NCI-H2107 treated with DMSO at 0.1 percent for 48 hours (cell line): Measurements from ENCODE around the gene TFAP2A.

ENCODE experiments used
- DNase-seq: peaks from one replicate; lab custom pipeline; 2025; ENCODE audit not compliant: unreplicated experiment; lab: John Stamatoyannopoulos, UW

TFAP2A gene

DNA sequence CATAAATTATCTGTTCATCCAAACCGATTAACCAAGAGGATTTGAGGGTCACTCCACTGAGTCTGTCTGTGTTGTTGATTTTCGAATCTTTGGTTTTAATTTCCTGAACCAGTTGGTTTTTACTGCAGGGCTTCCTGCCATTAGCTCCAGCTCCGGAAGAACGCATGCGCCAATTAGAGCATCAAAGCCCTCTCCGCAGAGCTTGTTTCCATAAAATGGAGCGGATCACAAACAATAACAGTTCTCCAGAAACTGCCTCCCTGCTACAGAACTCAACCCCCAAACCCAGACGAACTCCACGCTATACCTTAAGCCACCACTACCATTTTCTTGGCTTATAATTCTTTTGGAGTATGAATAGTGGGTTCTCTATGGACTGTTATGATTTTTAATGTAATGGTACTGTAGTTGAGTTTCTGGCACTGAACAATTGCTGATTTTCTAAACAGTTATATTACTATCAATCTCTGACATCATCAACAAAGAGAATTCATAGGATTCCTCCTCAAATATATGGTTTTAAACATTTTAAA lies 13.8 kb downstream of the TFAP2A start:
- no peak for DNase-seq

- no peak for DNase-seq
Observed at GRCh38 chr6:10400330-10400729, 14.5 kb downstream of the TFAP2A start.

DNA sequence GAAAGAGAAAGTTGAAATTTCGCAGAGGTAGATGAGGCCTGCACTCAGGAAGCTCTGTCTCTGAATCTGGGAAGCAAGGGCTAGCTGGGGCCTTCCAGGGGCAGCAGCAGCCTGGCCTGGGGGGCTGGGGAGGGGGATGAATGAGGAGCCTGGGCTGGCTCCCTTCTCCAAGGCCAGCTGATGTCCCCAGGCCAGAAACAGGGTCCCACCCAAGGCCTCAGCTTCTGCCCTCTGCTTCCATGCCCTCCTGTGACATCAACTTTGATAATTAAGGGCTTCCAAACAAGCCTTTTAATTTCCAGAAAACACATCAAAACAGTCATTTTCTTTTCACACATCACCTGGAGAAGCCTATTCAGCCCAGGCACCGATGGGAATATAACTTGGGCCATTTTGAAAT lies 15.4 kb downstream of the TFAP2A start:
- no peak for DNase-seq

DNA sequence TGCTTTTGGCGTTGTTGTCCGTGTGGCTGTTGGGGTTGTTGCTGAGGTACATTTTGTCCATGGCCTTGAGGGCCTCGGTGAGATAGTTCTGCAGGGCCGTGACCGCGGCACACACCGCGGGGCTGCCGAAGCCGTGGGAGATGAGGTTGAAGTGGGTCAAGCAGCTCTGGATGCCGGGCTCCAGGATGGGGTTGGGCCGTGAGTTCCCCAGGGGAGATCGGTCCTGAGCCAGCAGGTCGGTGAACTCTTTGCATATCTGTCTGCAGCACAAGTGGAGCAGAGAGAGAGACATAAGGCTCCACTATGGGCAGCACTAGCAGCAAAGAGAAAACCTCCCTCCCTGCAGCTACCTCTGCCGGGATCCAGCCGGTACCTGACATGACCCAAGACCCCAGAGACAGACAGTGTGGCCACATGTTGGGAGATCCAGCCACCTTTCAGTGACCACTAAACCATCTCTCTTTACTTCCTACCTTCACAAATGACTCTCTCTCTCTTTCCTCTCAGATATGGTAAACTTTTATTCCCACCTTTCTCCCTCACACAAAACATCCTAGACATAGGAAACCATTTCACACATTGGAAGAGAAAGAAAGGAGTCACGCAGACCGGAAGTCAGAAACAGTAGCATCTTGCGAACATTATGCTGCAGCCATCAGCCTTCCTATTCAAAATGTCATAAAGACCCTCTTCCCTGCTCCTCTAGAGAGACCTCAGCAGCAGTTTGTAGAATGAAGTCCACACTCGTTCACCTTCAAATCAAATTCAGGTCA lies 16.2 kb downstream of the TFAP2A start:
- no peak for DNase-seq

GRCh38 chr6:10397756-10398445 lies 17.0 kb downstream of the TFAP2A start:
- DNase-seq, result no peak

DNA sequence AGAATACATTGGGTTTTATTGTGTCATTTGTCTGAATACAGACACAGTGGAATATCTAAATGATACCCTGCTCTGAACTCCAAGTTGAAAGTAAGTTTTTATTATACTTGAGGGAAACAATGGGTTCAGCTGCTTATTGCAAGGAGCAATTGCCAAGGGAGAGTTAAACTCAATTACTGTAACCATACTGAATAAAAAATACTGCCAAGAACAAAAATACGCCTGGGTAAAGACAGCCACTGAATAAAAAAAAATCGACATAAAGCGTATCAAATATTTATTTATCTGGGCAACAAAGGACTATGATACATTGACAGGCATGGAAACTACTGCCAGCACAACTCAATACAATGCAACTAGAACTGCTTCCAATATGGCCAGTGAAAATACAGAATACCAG lies 18.1 kb downstream of the TFAP2A start:
- DNase-seq, result no peak

GRCh38 chr6:10395704-10396546 lies 18.9 kb downstream of the TFAP2A start:
- no peak for DNase-seq

GRCh38 chr6:10395171-10395703 lies 19.6 kb downstream of the TFAP2A start:
- DNase-seq, result no peak

DNA sequence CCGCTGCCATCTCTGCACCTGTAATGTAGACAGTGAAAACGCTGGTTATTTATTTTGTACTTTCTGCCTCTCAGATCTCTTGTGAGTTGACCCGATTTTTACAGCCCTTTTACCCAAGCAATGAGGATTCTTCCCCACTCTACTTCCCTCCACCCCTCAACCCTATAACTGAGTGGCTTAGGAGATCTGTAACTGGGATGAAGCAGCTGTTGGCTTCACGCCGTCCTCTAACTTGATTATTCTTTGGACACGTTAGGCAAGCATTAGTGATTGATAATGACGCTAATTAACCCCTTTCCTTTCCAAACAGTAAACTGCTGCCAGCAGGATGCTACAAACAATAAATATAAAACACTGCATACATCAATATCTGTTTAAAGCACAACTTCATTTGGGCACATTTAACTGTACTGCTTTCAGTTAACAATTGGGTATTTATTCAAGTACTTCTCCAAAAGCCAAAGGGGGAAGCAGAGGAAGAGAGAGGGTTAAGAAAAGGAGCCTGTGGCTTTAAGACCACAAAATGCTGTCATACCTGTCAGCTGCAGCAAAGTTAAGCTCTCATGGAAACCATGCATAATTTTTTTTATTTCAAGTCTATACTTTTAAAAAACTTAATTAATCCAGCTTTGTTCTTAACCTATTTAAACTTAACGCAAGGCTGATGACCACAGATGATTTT lies 21.2 kb downstream of the TFAP2A start:
- no peak for DNase-seq

- DNase-seq, result no peak
Observed at GRCh38 chr6:10391799-10392198, 23.1 kb downstream of the TFAP2A start.

DNA sequence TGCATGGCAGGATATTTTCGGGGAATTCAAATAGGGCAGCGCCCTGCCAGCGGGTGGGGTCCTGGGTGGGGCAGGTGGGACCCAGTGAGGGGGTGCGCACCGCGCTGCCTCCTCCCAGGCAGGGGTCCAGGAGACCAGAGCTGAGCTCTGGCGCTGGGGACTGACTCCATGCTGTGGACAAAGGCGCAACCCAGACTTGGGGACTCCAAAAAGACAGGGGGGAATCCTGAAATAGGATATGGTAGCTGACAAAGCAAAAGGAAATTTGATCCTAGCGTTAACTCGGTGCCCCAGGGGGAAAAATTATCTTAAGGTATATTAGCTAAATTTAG lies 23.6 kb downstream of the TFAP2A start:
- DNase-seq, result no peak

GRCh38 chr6:10390495-10391298 lies 24.2 kb downstream of the TFAP2A start:
- DNase-seq, result no peak

DNA sequence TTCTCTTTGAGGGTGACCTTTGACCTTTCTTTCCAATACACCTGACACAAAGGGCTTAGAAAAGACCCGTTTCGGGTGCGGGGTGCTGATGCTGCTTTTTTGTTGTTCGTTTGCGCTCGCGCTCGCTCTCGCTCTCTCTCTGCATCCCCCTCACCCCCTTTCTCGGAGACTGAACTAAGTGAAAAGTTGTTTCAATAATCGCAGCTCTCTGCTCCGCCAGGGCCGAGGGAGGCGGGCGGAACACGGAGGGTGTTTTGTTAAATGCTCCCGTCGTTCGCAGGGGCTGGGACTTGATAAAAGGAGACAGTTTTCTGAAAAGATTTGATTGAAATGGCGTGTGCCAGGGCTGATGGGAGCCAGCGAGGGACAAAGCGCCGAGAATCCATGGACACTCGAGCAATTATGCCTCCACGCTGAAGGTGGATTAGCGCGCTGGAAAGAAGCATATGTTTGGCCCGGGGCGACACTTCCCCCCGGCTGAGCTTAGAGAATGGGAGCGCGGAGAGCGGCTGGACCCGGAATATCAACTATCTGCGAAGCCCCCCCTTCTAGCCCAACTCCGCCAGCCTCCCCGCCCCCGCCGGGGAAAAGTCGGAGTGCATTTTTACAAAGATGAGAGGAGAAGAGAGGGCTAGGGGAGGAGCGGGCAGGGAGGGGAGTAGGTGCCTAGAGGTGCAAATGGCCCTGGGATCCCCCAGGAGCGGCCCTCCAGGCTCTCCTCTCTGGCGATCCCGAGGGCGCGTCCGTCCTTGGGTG lies 25.0 kb downstream of the TFAP2A start:
- DNase-seq, result no peak

- DNase-seq, result no peak
Observed at GRCh38 chr6:10386756-10387654, 27.9 kb downstream of the TFAP2A start.

DNA sequence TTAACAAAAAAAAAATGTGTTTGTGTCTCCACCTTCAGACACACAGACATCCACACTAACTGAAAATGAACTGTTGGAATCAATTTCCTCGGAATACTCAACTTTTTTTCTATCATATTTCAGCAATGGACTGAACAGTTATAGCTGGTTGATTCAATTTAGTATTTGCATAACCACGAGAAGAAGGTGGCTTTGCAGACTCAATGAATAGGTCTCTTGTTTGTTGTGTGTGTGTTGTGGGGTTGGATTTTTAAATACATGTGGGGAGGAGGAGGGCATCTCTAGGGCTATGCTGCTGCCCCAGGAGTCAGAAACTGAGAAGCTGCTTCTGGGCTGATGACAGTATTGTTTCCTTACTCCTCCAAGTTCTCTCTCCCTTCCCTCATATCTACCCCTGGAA lies 28.7 kb downstream of the TFAP2A start:
- DNase-seq, result no peak

DNA sequence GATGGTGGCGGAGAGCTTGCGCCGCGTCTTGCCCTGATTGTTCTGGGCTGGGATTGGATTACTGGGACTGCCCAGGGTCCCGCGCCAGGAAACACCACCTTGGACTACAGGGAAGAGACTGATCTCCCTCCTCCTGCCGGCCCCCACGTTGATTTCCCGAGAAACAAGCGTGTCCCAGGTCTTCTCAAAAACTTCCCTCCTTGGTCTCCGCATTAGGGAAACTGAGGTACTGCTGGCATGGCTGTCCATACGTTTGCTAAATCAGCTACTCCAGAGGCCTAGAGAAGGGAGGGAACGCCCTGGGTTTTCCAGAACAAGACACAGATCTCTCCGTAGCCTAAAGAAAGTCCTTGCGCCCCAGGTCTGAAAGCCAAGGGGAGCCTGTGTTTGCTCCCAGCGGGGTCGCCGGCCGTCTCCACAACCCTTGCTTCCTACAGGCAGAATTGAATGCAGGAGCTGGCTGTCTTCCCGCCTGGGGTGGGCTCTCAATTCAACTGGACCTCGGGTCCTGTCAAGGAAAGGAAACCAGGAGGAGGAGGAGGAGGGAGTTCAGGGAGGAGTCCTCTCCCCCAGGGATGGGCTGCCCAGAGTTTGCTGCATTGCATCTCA lies 29.2 kb downstream of the TFAP2A start:
- DNase-seq, result no peak

DNA sequence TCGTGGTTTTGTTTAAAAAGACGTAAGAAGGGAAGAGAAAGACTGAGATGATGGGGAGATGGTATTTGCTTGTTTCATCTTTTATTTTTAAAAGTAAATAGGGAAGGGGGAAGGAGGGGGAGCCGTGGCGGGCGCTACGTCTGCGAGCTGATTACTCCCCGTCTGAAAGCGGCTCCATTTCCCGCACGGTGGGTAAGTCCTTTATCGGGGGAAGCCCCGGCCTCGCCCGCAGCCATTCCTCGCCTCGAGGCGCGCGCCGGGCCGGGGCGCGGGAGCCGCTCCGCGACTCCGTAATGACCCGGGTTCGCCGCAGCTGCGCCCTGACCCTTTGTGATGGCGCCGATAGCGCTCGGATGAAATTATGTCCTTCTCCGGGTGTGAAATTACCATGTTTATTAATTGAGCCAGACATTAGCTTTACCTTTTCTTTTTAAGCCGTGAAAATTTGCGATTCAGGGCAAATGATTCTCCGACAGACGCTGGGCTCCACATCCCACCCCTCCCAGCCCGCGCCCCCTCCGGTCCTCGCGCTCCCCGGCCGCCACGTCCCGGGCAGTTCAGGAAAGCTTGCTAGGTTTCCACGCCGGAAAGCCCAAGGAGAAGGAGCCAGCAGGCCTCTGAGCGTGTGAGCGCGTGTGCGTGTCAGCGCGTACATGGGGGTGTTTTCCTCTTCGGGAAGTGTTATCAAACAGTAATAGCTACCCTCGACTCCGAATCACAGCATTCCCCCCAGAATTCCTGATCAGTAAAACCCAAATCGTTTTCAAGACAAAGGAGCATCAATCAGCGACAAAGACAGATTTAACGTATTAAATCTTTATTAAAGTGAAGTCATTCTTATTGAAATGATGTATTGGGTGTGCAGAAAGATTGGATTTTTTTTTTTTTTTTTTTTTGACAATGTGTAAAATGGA lies 30.0 kb downstream of the TFAP2A start:
- no peak for DNase-seq
